ENCODE data around the gene MAGI2.

MAGI2 gene

DNA sequence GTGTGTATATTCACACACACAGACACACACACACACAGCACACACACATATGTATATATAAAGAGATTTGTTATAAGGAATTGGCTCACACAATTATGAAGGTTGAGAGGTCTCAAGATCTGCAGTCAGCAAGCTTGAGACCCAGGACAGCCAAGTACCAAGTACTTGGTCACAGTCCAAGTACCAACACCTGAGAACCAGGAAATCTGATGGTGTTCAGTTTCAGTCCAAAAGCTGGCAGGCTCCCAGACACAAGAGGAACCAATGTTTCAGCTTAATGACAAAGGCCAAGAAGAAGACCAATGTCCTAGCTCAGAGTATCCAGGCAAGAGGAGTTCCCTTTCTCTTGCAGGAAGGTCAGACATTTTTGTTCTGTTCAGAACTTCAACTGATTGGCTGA lies 780.2 kb downstream of the MAGI2 start:
- Histone ChIP-seq H3K27me3 (ENCODE audit: control insufficient read depth in 5 of 5, insufficient read depth in 4 of 5, low read length in 5 of 5) (no peaks in the 10 kb centered on the region), H3K9me3 (ENCODE audit: control insufficient read depth in 5 of 5, low read length in 5 of 5) (no peaks in the 10 kb centered on the region), H3K4me3 (ENCODE audit: low read depth in 1 of 5, low read length in 5 of 5) (no peak overlapping the region), H3K9ac (ENCODE audit: low read length in 5 of 5) (no peak overlapping the region), H3K4me1 (ENCODE audit: control insufficient read depth in 5 of 5, insufficient read depth in 5 of 5, low read length in 5 of 5) (no peaks in the 10 kb centered on the region), H3K27ac (ENCODE audit: low read depth, low read length) (no peak overlapping the region), H3K36me3 (ENCODE audit: control insufficient read depth in 5 of 5, insufficient read depth in 5 of 5, low read length in 5 of 5) (no peaks in the 10 kb centered on the region)

DNA sequence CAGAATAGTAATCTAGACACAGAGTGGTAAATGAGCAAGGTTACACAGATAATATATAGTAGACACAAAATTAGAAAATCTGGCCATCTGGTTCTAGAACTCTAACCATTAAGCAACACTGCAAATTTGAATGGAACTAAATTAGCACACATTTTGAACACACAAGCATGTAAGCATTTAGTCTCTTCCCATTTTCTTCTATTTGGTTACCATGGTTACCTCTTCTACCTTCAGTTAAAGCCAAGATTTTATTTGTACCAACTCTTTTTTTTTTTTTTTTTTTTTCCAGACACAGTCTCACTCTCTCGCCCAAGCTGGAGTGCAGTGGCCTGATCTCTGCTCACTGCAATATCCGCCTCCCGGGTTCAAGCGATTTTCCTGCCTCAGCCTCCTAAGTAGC lies 790.5 kb downstream of the MAGI2 start:
- no peaks in the 10 kb centered on the region for H3K9me3 ChIP-seq (ENCODE audit: control insufficient read depth in 5 of 5, low read length in 5 of 5)
- H3K4me1 ChIP-seq (ENCODE audit: control insufficient read depth in 5 of 5, insufficient read depth in 5 of 5, low read length in 5 of 5): no peaks in the 10 kb centered on the region
- H3K36me3 ChIP-seq (ENCODE audit: control insufficient read depth in 5 of 5, insufficient read depth in 5 of 5, low read length in 5 of 5): no peaks in the 10 kb centered on the region
- H3K9ac ChIP-seq (ENCODE audit: low read length in 5 of 5): no peak overlapping the region
- H3K4me3 ChIP-seq (ENCODE audit: low read depth in 1 of 5, low read length in 5 of 5): no peak overlapping the region
- no peaks in the 10 kb centered on the region for H3K27me3 ChIP-seq (ENCODE audit: control insufficient read depth in 5 of 5, insufficient read depth in 4 of 5, low read length in 5 of 5)
- H3K27ac ChIP-seq (ENCODE audit: low read depth, low read length): no peak overlapping the region

DNA sequence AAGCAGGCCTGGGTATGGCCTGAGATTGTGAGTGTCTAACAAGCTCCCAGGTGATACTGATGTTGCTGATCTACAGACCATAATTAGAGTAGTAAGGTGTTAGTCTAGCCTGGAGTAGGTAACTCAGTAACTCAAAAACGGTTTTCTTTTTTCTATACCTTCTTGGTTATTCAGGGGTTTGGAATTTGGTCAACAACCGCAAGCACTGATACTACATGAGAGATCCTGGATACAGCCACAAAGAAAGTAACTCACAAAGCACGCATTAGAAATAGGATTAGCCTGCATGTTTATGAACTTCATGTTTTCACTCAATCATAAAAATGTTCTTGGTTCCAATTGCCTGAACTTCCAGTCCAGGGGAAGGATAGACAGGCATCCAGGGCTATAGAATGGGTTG lies 803.5 kb downstream of the MAGI2 start:
- no peak overlapping the region for H3K27ac ChIP-seq (ENCODE audit: low read depth, low read length)

DNA sequence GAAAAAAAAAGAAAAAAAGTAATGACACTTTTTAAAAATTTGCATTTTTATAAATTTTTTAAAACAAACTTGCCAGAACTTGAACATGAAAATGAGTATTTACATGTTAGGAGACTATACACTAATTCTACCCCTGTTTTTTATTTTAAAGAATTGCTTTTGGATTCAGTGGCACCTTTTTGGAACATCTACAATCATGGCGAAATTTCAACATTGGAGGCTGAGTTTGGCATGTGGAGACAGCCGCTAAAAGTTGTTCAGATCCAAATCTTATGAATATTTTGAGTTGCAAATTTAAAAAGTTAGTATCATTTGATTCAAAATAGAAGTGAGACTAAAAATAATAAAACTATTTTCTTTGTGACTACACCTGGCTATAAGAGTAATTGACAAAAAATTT lies 804.2 kb downstream of the MAGI2 start:
- no peak overlapping the region for H3K9ac ChIP-seq (ENCODE audit: low read length in 5 of 5)
- H3K4me3 ChIP-seq (ENCODE audit: low read depth in 1 of 5, low read length in 5 of 5): no peak overlapping the region
- no peaks in the 10 kb centered on the region for H3K27me3 ChIP-seq (ENCODE audit: control insufficient read depth in 5 of 5, insufficient read depth in 4 of 5, low read length in 5 of 5)
- no peaks in the 10 kb centered on the region for H3K4me1 ChIP-seq (ENCODE audit: control insufficient read depth in 5 of 5, insufficient read depth in 5 of 5, low read length in 5 of 5)
- H3K9me3 ChIP-seq (ENCODE audit: control insufficient read depth in 5 of 5, low read length in 5 of 5): peaks cover 0 to 2% (median 0%) of the 10 kb centered on the region in 5 donors
- H3K27ac ChIP-seq (ENCODE audit: low read depth, low read length): no peak overlapping the region
- H3K36me3 ChIP-seq (ENCODE audit: control insufficient read depth in 5 of 5, insufficient read depth in 5 of 5, low read length in 5 of 5): no peaks in the 10 kb centered on the region

More for the DNA sequence above, 803.5 kb downstream of the MAGI2 start:
- H3K4me1 ChIP-seq (ENCODE audit: control insufficient read depth in 5 of 5, insufficient read depth in 5 of 5, low read length in 5 of 5): no peaks in the 10 kb centered on the region
- no peak overlapping the region for H3K4me3 ChIP-seq (ENCODE audit: low read depth in 1 of 5, low read length in 5 of 5)
- H3K9me3 ChIP-seq (ENCODE audit: control insufficient read depth in 5 of 5, low read length in 5 of 5): peaks cover 0 to 2% (median 0%) of the 10 kb centered on the region in 5 donors
- no peaks in the 10 kb centered on the region for H3K27me3 ChIP-seq (ENCODE audit: control insufficient read depth in 5 of 5, insufficient read depth in 4 of 5, low read length in 5 of 5)
- H3K9ac ChIP-seq (ENCODE audit: low read length in 5 of 5): no peak overlapping the region
- H3K36me3 ChIP-seq (ENCODE audit: control insufficient read depth in 5 of 5, insufficient read depth in 5 of 5, low read length in 5 of 5): no peaks in the 10 kb centered on the region

DNA sequence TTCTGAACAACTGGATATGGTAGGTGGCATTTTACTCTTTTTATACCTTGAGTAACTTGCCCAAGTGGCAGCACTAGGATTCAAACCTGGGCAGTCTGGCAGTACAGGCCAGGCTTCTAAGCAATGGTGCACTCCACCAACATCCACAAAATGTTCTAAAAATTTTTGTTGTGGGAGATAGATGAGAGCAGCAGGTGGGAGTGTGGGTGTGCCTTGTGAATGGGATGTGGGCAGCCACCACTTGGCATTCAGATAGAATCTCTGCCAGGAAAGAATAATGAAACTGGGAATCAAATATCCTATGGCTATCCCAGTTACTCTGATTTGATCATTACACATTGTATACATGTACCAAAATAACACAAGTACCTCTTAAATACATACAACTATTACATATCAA lies 810.7 kb downstream of the MAGI2 start:
- Histone ChIP-seq H3K36me3 (ENCODE audit: control insufficient read depth in 5 of 5, insufficient read depth in 5 of 5, low read length in 5 of 5) (no peaks in the 10 kb centered on the region), H3K27ac (ENCODE audit: low read depth, low read length) (no peak overlapping the region), H3K4me3 (ENCODE audit: low read depth in 1 of 5, low read length in 5 of 5) (no peak overlapping the region), H3K9ac (ENCODE audit: low read length in 5 of 5) (no peak overlapping the region), H3K27me3 (ENCODE audit: control insufficient read depth in 5 of 5, insufficient read depth in 4 of 5, low read length in 5 of 5) (no peaks in the 10 kb centered on the region), H3K9me3 (ENCODE audit: control insufficient read depth in 5 of 5, low read length in 5 of 5) (no peaks in the 10 kb centered on the region), H3K4me1 (ENCODE audit: control insufficient read depth in 5 of 5, insufficient read depth in 5 of 5, low read length in 5 of 5) (no peaks in the 10 kb centered on the region)

DNA sequence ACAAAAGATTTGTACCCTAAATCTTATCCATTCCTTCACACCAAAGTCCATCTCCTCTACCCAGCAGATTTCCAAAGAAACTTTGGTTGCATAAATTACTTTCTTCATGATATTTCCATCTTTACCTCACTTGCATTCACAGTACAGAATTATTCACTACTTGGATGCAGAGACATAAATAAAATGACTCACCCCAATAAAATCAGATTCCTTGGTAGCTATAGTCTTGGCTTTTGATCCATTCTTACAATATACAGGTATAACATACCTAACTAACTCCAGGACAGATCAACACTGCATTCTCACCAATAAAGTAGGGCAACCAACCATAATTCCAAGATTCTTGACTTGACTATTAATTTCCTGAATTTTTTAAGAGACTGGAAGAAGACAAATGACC lies 815.1 kb downstream of the MAGI2 start:
- Histone ChIP-seq H3K9ac (ENCODE audit: low read length in 5 of 5) (no peak overlapping the region), H3K9me3 (ENCODE audit: control insufficient read depth in 5 of 5, low read length in 5 of 5) (no peaks in the 10 kb centered on the region), H3K27me3 (ENCODE audit: control insufficient read depth in 5 of 5, insufficient read depth in 4 of 5, low read length in 5 of 5) (no peaks in the 10 kb centered on the region), H3K36me3 (ENCODE audit: control insufficient read depth in 5 of 5, insufficient read depth in 5 of 5, low read length in 5 of 5) (no peaks in the 10 kb centered on the region), H3K4me1 (ENCODE audit: control insufficient read depth in 5 of 5, insufficient read depth in 5 of 5, low read length in 5 of 5) (no peaks in the 10 kb centered on the region), H3K27ac (ENCODE audit: low read depth, low read length) (no peak overlapping the region), H3K4me3 (ENCODE audit: low read depth in 1 of 5, low read length in 5 of 5) (no peak overlapping the region)

DNA sequence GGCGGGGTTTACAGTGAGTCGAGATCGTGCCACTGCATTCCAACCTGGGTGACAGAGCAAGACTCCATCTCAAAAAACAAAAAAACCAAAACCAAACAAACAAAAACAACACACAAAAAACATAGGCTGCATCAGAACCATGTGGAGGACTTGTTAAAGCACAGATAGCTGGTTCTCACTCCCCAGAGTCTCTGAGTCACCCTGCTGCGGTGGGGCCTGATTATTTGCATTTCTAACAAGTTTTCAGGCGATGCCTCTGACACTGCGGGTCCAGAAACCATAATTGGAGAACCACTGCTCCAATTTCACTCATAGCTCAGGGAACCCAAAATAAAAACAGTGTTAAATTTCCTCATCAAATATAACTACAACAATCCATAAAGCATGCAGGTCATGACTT lies 816.7 kb downstream of the MAGI2 start:
- Histone ChIP-seq H3K27me3 (ENCODE audit: control insufficient read depth in 5 of 5, insufficient read depth in 4 of 5, low read length in 5 of 5) (no peaks in the 10 kb centered on the region), H3K9ac (ENCODE audit: low read length in 5 of 5) (no peak overlapping the region), H3K4me3 (ENCODE audit: low read depth in 1 of 5, low read length in 5 of 5) (no peak overlapping the region), H3K27ac (ENCODE audit: low read depth, low read length) (no peak overlapping the region), H3K9me3 (ENCODE audit: control insufficient read depth in 5 of 5, low read length in 5 of 5) (no peaks in the 10 kb centered on the region), H3K36me3 (ENCODE audit: control insufficient read depth in 5 of 5, insufficient read depth in 5 of 5, low read length in 5 of 5) (no peaks in the 10 kb centered on the region), H3K4me1 (ENCODE audit: control insufficient read depth in 5 of 5, insufficient read depth in 5 of 5, low read length in 5 of 5) (no peaks in the 10 kb centered on the region)

DNA sequence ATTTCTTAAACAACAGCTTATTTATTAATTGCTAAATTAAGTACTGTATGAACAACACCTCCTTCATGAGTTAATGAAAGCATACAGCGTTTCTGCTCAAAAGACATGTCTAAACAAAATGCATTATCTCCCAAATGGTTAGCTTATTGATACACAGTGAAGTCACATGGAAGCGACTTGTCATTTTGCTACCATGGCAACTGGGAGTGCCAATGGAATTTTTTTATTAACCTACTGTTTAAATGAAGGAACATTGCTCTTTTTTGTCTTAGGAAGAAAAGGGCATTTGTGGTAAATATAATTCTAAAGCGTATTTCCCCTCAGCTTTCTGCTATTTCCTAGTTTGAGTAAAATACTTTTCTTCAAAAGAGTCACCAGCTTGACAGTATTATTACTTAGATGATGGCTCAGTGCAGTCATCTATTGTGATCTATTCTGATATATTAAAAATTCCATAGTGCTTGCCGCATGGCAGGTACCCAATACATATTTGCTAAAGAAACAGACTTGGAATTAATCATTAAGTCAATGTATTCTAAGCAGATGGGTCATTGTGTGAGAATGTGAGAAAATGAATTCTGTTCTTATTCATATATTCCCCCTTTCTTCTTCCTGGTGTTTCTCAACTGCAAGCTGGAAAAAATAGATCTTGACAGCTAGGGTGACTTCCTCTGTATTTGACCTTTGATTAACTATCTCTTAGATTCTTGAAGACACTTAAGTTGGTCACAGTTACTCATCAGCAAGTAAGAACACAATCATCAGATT lies 818.3 kb downstream of the MAGI2 start:
- Histone ChIP-seq H3K9me3 (ENCODE audit: control insufficient read depth in 5 of 5, low read length in 5 of 5) (no peaks in the 10 kb centered on the region), H3K4me1 (ENCODE audit: control insufficient read depth in 5 of 5, insufficient read depth in 5 of 5, low read length in 5 of 5) (no peaks in the 10 kb centered on the region), H3K9ac (ENCODE audit: low read length in 5 of 5) (no peak overlapping the region), H3K27me3 (ENCODE audit: control insufficient read depth in 5 of 5, insufficient read depth in 4 of 5, low read length in 5 of 5) (no peaks in the 10 kb centered on the region), H3K4me3 (ENCODE audit: low read depth in 1 of 5, low read length in 5 of 5) (no peak overlapping the region), H3K27ac (ENCODE audit: low read depth, low read length) (no peak overlapping the region), H3K36me3 (ENCODE audit: control insufficient read depth in 5 of 5, insufficient read depth in 5 of 5, low read length in 5 of 5) (no peaks in the 10 kb centered on the region)

DNA sequence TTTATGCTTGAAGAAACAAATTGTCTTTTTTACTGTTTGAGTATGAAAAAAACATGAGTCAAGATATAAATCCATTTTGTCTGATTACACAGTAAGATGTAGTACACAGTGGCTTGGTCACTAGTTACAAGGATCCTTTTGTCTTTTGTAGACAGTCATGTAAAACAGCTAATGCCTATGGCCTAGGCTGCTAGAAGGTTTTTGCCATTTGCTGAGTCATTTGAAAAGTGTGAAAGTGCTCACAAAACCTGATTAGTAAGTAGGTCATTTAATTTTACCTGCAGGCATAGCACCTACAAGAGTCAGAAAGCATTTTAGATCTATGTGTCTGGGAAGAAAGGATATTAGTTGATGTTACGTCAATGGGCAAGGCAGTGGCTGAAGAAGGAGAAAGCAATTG lies 819.4 kb downstream of the MAGI2 start:
- no peak overlapping the region for H3K4me3 ChIP-seq (ENCODE audit: low read depth in 1 of 5, low read length in 5 of 5)

DNA sequence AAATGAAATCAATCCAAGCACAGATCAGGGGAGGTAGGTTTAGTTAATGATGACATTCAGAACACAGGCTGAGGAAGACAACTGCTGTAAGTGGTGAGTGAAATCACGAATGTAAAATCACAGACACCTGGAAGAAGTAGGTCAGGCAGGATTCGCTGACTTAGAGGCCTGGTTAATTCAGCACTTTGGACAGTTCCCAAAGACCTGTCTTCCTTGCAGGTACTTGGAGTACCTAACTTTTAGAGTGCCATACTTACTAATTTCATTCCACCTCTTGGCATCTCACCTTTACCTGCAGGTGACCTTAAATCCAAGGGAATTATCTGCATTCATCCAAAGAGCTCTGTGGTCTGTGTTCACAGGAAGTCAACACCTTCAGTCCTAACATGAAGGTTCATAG lies 832.5 kb downstream of the MAGI2 start:
- no peak overlapping the region for H3K27ac ChIP-seq (ENCODE audit: low read depth, low read length)
- H3K9me3 ChIP-seq (ENCODE audit: control insufficient read depth in 5 of 5, low read length in 5 of 5): no peaks in the 10 kb centered on the region
- H3K36me3 ChIP-seq (ENCODE audit: control insufficient read depth in 5 of 5, insufficient read depth in 5 of 5, low read length in 5 of 5): peaks cover 0 to 3% (median 0%) of the 10 kb centered on the region in 5 donors
- H3K4me1 ChIP-seq (ENCODE audit: control insufficient read depth in 5 of 5, insufficient read depth in 5 of 5, low read length in 5 of 5): no peaks in the 10 kb centered on the region
- H3K9ac ChIP-seq (ENCODE audit: low read length in 5 of 5): no peak overlapping the region
- no peak overlapping the region for H3K4me3 ChIP-seq (ENCODE audit: low read depth in 1 of 5, low read length in 5 of 5)
- no peaks in the 10 kb centered on the region for H3K27me3 ChIP-seq (ENCODE audit: control insufficient read depth in 5 of 5, insufficient read depth in 4 of 5, low read length in 5 of 5)

More for the DNA sequence above, 819.4 kb downstream of the MAGI2 start:
- no peak overlapping the region for H3K9ac ChIP-seq (ENCODE audit: low read length in 5 of 5)
- H3K27ac ChIP-seq (ENCODE audit: low read depth, low read length): no peak overlapping the region
- no peaks in the 10 kb centered on the region for H3K4me1 ChIP-seq (ENCODE audit: control insufficient read depth in 5 of 5, insufficient read depth in 5 of 5, low read length in 5 of 5)
- no peaks in the 10 kb centered on the region for H3K27me3 ChIP-seq (ENCODE audit: control insufficient read depth in 5 of 5, insufficient read depth in 4 of 5, low read length in 5 of 5)
- H3K9me3 ChIP-seq (ENCODE audit: control insufficient read depth in 5 of 5, low read length in 5 of 5): no peaks in the 10 kb centered on the region
- H3K36me3 ChIP-seq (ENCODE audit: control insufficient read depth in 5 of 5, insufficient read depth in 5 of 5, low read length in 5 of 5): no peaks in the 10 kb centered on the region

All from subcutaneous abdominal adipose tissue (tissue), 5 donors.